AG09309 (cell line): ENCODE measurements around the gene HSPG2.

Experiments
- DNase-seq: peaks from one replicate; pipeline ENCODE4 v3.0.0-alpha.2; 2010; ENCODE audit warnings: low read depth
- H3K4me3 ChIP-seq: 2 replicates; pipeline ENCODE4 v1.5.1; 2011; ENCODE audit warnings: mild to moderate bottlenecking, low read depth, low read length, moderate library complexity; ENCODE audit not compliant: control insufficient read depth
- CTCF ChIP-seq: IDR thresholded peaks from 2 replicates; pipeline ENCODE4 v1.5.1; 2011; ENCODE audit warnings: mild to moderate bottlenecking, low read depth, low read length, inconsistent platforms; ENCODE audit not compliant: insufficient read depth, control insufficient read depth; ENCODE audit errors: missing control alignments

Gene HSPG2

GRCh38 chr1:21930629-21931170, 6.4 kb downstream of the HSPG2 start:
- no peak for DNase-seq
- H3K4me3 ChIP-seq = no peak overlapping the region
- TF ChIP-seq CTCF = no peak

- no peak for TF ChIP-seq CTCF
- no peak for DNase-seq
- no peak overlapping the region for H3K4me3 ChIP-seq
These were observed 7.0 kb downstream of the HSPG2 start for GRCh38 chr1:21930080-21930571.

- no peak overlapping the region for H3K4me3 ChIP-seq
- no peak for DNase-seq
- no peak for TF ChIP-seq CTCF
These were observed 9.4 kb downstream of the HSPG2 start for GRCh38 chr1:21927533-21928237.

- TF ChIP-seq CTCF = no peak
- DNase-seq = no peak
- H3K4me3 ChIP-seq = no peak overlapping the region
These were observed 10.1 kb downstream of the HSPG2 start for GRCh38 chr1:21926814-21927532.

GRCh38 chr1:21926065-21926464, 11.0 kb downstream of the HSPG2 start:
- DNase-seq = no peak
- H3K4me3 ChIP-seq = no peak overlapping the region
- TF ChIP-seq CTCF = no peak

- no peak for TF ChIP-seq CTCF
- DNase-seq = no peak
- no peak overlapping the region for H3K4me3 ChIP-seq
These were observed 11.7 kb downstream of the HSPG2 start for GRCh38 chr1:21925334-21925940.
